ENCODE results near the gene ANKS1B.

Gene ANKS1B

DNA sequence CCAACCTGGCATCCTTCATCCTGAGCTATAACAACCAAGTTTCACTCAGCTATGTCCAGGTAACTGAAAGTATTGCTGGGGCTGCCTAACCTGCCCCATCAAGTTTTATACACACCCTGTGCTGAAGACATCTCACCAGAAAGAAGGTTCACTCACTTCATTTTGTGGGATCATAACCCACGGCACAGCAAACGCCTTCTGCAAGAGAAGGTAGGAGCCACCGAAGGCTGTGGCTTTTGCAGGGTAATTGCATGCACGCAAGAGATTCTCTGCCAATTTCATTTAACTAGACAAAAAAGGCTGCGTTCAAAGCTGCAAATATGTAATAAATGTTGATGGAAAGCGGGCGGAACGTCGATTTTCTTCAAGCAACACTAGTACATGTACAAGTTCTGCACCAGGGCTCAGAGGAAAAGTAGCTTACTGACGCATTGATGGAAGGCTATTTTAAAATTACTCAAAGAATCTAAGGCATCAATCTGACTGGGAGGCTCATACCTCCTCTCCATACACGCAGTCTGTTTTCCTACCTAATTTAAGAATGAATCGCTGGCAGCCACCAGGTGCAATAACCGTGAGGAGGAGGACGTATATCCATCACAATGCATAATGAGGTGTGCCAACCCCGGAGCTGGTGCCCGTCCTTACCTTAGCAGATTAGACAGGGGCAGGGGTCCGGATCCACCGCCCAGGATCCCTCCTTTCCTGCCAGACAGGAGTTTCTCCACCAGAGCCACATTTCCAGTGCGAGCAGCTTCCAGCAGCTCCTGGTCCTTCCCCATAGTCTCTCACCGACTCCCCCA is 1.1 kb downstream of the ANKS1B start:
- TF ChIP-seq, protein P1, sequence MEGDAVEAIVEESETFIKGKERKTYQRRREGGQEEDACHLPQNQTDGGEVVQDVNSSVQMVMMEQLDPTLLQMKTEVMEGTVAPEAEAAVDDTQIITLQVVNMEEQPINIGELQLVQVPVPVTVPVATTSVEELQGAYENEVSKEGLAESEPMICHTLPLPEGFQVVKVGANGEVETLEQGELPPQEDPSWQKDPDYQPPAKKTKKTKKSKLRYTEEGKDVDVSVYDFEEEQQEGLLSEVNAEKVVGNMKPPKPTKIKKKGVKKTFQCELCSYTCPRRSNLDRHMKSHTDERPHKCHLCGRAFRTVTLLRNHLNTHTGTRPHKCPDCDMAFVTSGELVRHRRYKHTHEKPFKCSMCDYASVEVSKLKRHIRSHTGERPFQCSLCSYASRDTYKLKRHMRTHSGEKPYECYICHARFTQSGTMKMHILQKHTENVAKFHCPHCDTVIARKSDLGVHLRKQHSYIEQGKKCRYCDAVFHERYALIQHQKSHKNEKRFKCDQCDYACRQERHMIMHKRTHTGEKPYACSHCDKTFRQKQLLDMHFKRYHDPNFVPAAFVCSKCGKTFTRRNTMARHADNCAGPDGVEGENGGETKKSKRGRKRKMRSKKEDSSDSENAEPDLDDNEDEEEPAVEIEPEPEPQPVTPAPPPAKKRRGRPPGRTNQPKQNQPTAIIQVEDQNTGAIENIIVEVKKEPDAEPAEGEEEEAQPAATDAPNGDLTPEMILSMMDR (IDR thresholded peaks at IDR 0.05; ENCODE audit: control extremely low read depth, extremely low read depth, low read depth, missing control alignments), result no peak
- CTCF ChIA-PET, result interaction anchor here (1.4 kb wide), 1 partner anchor 11 kb away, joined by 3 read pairs; no protein-coding TSS in a partner anchor
- peak; percentile 18 for DNase-seq (ENCODE audit: extremely low spot score)
- POLR2A ChIA-PET, result interaction anchor here (0.6 kb wide), 1 partner anchor 1497 kb away, joined by 3 read pairs; no protein-coding TSS in a partner anchor

DNA sequence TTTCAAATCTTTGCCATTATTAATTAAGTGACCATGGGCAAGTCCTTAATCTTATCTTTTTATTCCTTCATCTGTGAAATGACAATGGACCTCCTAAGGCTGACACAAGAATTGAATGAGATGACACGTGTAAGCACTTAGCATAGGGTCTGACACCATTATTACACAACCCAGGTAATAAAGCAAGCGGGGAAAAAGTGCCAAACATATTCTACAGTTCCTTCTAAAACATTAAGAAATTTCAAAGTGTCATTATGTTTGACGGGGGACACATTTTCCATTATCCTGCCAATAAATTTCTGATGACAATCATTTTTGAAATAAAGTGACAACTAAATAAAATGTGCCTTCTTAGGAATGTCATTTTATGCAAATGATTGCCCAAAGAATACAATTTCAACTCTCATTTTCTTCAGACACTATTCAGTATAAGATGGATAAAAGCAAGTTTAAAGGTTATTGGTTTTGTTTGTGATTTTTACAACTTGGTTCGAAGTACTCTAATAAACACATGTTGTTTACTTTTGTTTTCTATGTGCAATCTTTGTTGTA is 3.0 kb downstream of the ANKS1B start:
- DNase-seq (ENCODE audit: extremely low spot score), result no peak
- TF ChIP-seq, protein P1 (IDR thresholded peaks at IDR 0.05; ENCODE audit: control extremely low read depth, extremely low read depth, low read depth, missing control alignments), result no peak
- ChIA-PET CTCF (no interaction called here), POLR2A (no interaction called here)

DNA sequence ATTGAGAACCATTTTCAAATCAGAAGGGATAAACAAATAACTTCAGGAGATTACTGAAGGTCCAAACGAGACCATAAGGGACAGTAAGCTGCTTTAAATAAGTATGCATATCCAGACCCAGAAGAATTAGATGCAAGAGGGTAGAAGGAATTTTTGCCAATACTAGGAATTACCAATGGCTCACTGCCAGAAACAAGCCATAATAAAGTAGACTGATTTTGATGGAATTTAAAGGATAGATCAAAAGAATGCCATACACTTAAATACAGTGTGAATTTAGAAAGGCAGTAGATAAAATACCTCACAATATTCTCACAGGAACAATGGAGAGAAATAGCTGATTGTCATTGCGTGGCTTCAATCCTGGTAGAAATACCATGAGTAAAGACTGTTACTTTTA is 5.3 kb downstream of the ANKS1B start:
- ChIA-PET POLR2A (no interaction called here), CTCF (interaction anchor here (0.8 kb wide), 1 partner anchor 786 kb away, joined by 3 read pairs; no protein-coding TSS in a partner anchor)
- DNase-seq (ENCODE audit: extremely low spot score), result no peak
- TF ChIP-seq, protein P1 (IDR thresholded peaks at IDR 0.05; ENCODE audit: control extremely low read depth, extremely low read depth, low read depth, missing control alignments), result no peak

DNA sequence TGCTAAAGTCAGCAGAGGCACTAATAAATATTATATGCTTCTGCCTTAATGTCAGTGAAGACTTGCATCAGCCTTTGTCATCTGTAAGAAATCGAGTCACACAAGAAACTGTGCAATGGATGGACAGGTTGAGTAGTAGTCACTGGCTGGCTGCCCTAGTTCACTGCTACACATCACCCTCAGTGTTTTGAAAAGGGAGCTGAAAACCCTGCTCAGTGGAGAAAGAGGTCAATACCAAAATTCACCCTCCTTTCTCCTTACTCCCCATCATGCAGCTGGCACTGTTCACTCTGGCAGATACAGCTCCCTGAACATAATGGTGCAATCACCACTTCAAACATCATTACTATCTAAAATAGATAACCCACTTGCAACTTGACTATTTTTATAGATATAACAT is 6.6 kb downstream of the ANKS1B start:
- ChIA-PET POLR2A (no interaction called here), CTCF (no interaction called here)
- TF ChIP-seq, protein P1 (IDR thresholded peaks at IDR 0.05; ENCODE audit: control extremely low read depth, extremely low read depth, low read depth, missing control alignments), result no peak
- DNase-seq (ENCODE audit: extremely low spot score), result no peak

DNA sequence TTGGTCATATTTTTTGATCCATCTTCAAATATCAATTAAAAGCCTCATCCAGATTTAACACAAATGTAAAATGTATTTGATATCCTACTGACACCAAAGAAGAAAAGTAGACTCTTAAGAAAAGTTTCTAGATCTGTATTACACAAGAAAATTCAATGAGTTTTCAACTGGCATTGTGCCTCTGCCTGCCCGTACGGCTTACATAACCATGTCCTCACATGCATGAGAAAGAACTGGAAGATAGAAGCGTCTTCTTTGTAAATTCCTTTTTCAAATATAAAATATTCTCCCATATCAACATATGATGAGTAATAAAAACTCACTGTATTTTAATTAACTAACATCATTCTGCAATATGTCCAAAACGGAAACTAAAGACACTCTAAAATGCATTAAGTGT is 7.2 kb downstream of the ANKS1B start:
- DNase-seq (ENCODE audit: extremely low spot score), result no peak
- CTCF ChIA-PET, result no interaction called here
- TF ChIP-seq, protein P1 (IDR thresholded peaks at IDR 0.05; ENCODE audit: control extremely low read depth, extremely low read depth, low read depth, missing control alignments), result no peak
- POLR2A ChIA-PET, result no interaction called here

DNA sequence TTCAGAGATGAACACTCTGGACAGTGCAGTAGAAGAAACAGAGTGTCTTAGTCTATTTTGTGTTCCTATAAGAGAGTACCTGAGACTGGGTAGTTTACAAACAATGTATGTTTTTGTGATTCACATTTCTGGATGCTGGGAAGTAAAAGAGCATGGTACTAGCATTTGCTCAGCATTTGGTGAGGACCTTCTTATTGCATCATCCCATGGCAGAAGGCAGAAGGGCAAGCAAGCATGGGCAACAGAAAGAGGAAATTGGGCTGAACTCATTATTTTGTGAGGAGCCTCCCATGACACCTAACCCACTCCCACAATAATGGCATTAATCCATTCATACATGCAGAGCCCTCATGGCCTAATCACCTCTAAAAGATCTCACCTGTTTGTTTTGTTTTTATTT is 8.0 kb downstream of the ANKS1B start:
- ChIA-PET CTCF (interaction anchor here (1.6 kb wide), 1 partner anchor 11 kb away, joined by 3 read pairs; no protein-coding TSS in a partner anchor), POLR2A (interaction anchor here (0.6 kb wide), 1 partner anchor 290 kb away, joined by 5 read pairs; the partner anchor contains the start of genes DEPDC4 and SCYL2)
- TF ChIP-seq, protein P1 (IDR thresholded peaks at IDR 0.05; ENCODE audit: control extremely low read depth, extremely low read depth, low read depth, missing control alignments), result no peak
- DNase-seq (ENCODE audit: extremely low spot score), result no peak

All from GM10248 (cell line).